ENCODE measurements around the gene ARHGAP9.

DNA sequence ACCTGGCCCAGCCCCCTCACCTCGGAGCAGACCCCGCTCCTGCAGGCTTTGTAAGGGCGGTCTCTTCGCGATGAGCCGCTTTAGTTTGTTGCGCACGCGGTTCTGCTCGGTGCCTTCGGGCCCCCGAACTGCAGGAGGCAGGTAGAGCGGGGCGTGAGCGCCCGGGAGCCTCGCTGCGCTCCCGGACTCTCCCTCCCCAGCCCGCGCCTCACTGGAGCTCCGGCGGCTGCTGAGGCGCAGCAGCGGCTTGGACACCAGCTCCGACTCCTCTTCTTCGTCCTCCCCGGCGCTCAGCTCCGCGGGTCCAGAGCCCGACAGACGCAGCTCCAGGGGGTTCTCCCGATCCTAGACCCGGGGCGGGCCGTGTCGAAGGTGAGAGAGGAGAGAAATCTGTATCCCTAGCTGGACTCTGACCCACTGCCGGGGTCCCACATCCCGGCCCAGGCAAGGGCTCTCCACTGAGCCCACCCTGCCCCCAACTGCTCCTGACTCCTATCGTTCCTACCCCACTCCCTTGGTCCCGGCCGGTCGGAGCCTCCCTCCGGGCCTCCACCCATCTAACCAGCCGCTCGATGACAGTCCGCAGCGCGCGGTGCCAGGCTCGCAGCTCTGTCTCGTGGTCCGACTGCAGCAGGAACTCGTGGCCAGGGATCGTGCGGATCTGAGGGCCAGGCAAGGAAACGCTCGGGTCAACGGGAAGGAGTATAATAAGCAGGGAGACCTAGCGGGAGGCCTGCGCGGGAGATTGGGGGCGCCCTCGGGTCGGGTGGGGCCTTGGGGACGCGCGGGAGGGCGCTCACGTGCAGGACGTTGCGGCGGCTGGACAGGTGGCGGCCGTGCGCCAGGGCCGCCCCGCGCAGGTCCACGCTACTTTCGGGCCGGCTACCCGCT is 4.2 kb downstream of the ARHGAP9 start:
- TF ChIP-seq CTCF (IDR thresholded peaks at IDR 0.05 in 8 of 11, conservative IDR thresholded peaks at IDR 0.05 in 3 of 11) (no peak), POLR2A (IDR thresholded peaks at IDR 0.05) (no peak)
